Astrocyte (in vitro differentiated cells and primary cell): ENCODE measurements around the gene MARK4. TPM values are rescaled to one million over a fixed set of nuclear protein-coding genes. Genes with fewer than 3 reads are reported as not detected.
A peak's percentile ranks its signal among the peaks of the same experiment; 100 is the strongest.

Experiments
- DNase-seq: peaks from one replicate; pipeline ENCODE4 v3.0.0-alpha.2; 2010; ENCODE audit warnings: low read depth
- FAIRE-seq: peaks from 2 replicates; lab custom pipeline; 2011; peaks lifted over from hg19 to GRCh38; lab: Jason Lieb, UNC
- H2AFZ ChIP-seq: 2 replicates; pipeline ENCODE4 v1.6.0; 2012; ENCODE audit warnings: low read depth, low read length, inconsistent platforms
- H3K27ac ChIP-seq: 2 replicates; pipeline ENCODE4 v1.5.1; 2011; ENCODE audit warnings: low read depth, low read length, inconsistent platforms
- H3K27me3 ChIP-seq: 2 replicates; pipeline ENCODE4 v1.6.0; 2011; ENCODE audit warnings: low read length, inconsistent platforms; ENCODE audit not compliant: insufficient read depth
- H3K36me3 ChIP-seq: 2 replicates; pipeline ENCODE4 v1.5.1; 2011; ENCODE audit warnings: low read length, inconsistent platforms; ENCODE audit not compliant: insufficient read depth
- H3K4me1 ChIP-seq: 2 replicates; pipeline ENCODE4 v1.5.1; 2011; ENCODE audit warnings: low read length, inconsistent platforms; ENCODE audit not compliant: insufficient read depth
- H3K4me2 ChIP-seq: 2 replicates; pipeline ENCODE4 v1.6.0; 2012; ENCODE audit warnings: low read length, inconsistent platforms
- H3K4me3 ChIP-seq: 2 replicates; pipeline ENCODE4 v1.5.1; 2011; ENCODE audit warnings: low read depth, mild to moderate bottlenecking, low read length, inconsistent platforms; ENCODE audit not compliant: insufficient read depth
- H3K79me2 ChIP-seq: 2 replicates; pipeline ENCODE4 v1.6.0; 2012; ENCODE audit warnings: mild to moderate bottlenecking, low read length, inconsistent platforms; ENCODE audit not compliant: insufficient read depth
- H3K9ac ChIP-seq: 2 replicates; pipeline ENCODE4 v1.6.0; 2012; ENCODE audit warnings: mild to moderate bottlenecking, low read length, inconsistent platforms
- H3K9me3 ChIP-seq: 2 replicates; pipeline ENCODE4 v1.5.1; 2012; ENCODE audit warnings: low read depth, mild to moderate bottlenecking, low read length, inconsistent platforms; ENCODE audit not compliant: insufficient read depth
- H4K20me1 ChIP-seq: 2 replicates; pipeline ENCODE4 v1.6.0; 2012; ENCODE audit warnings: low read length, inconsistent platforms; ENCODE audit not compliant: insufficient read depth
- H3K27ac Mint-ChIP-seq: one replicate; pipeline ENCODE4 v1.8.0; 2021; ENCODE audit warnings: mild to moderate bottlenecking, mixed read lengths; ENCODE audit not compliant: unreplicated experiment
- H3K27me3 Mint-ChIP-seq: one replicate; pipeline ENCODE4 v1.8.0; 2021; ENCODE audit warnings: low read depth, mixed read lengths; ENCODE audit not compliant: unreplicated experiment
- H3K36me3 Mint-ChIP-seq: one replicate; pipeline ENCODE4 v1.8.0; 2021; ENCODE audit warnings: low read depth, mixed read lengths; ENCODE audit not compliant: unreplicated experiment
- H3K4me1 Mint-ChIP-seq: one replicate; pipeline ENCODE4 v1.8.0; 2021; ENCODE audit warnings: low read depth, mixed read lengths; ENCODE audit not compliant: unreplicated experiment
- H3K4me3 Mint-ChIP-seq: one replicate; pipeline ENCODE4 v1.8.0; 2021; ENCODE audit warnings: mild to moderate bottlenecking, moderate library complexity, mixed read lengths; ENCODE audit not compliant: unreplicated experiment
- H3K9me3 Mint-ChIP-seq: one replicate; pipeline ENCODE4 v1.8.0; 2021; ENCODE audit warnings: mild to moderate bottlenecking, mixed read lengths; ENCODE audit not compliant: unreplicated experiment
- EZH2 ChIP-seq: IDR thresholded peaks from 2 replicates; pipeline ENCODE4 v1.6.1; 2012; ENCODE audit warnings: mild to moderate bottlenecking, low read length, inconsistent platforms; ENCODE audit not compliant: insufficient read depth
- total RNA-seq: library from RNA; stranded (reverse); gene quantifications from 2 replicates; pipeline ENCODE4 v1.2.1, GENCODE V29; 2021
- TF ChIP-seq, protein P1 (sequence below): IDR thresholded peaks from 2 replicates; pipeline ENCODE4 v1.5.1; 2011; ENCODE audit warnings: low read depth, mild to moderate bottlenecking, inconsistent platforms, low read length, moderate library complexity; ENCODE audit not compliant: insufficient read depth

Gene MARK4
- total RNA-seq, 1 donor from 2014 or later = 61.0 TPM

DNA sequence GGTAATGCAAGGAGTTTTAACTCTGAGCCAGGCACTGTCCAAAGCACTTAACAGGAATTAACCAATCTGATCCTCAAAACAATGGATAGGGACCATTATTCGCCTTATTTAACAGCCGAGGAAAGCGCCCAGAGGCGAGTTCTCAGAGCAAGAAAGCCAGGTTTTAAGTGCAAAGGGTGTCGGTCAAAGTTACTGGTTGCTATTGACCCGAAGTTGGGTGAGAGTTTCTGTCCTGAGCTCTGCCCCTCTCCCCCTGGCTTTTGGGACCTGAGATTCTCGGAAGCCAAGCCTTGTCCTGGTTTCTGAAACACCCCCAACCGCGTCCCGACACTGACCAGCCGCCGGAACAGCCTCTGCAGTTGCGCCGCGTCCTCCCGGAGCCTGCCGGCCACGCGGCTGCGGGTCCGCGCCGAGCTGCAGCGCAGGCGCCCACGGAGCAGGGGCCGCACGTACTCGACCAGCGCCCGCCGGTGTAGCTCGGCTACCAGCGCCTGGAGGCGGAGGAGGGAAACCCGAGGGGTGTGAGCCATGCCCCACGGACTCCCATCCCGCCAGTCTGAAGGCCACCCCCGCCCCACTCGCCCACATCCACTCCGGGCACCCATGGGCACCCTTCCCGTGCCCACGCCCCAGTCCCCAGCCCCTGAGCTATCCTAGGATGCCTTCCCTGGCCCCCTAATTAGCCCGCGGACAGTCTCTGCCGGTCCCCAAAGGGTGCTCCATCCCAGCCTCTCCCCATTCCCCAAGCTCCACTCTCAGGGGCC is 33.7 kb upstream of the MARK4 start:
- no peak overlapping the region for H3K4me3 Mint-ChIP-seq
- H3K79me2 ChIP-seq = no peaks in the 10 kb centered on the region
- H3K9me3 Mint-ChIP-seq = no peaks in the 10 kb centered on the region
- H2AFZ ChIP-seq = peak overlapping the region; percentile 37
- FAIRE-seq = no peak
- TF ChIP-seq, protein P1, sequence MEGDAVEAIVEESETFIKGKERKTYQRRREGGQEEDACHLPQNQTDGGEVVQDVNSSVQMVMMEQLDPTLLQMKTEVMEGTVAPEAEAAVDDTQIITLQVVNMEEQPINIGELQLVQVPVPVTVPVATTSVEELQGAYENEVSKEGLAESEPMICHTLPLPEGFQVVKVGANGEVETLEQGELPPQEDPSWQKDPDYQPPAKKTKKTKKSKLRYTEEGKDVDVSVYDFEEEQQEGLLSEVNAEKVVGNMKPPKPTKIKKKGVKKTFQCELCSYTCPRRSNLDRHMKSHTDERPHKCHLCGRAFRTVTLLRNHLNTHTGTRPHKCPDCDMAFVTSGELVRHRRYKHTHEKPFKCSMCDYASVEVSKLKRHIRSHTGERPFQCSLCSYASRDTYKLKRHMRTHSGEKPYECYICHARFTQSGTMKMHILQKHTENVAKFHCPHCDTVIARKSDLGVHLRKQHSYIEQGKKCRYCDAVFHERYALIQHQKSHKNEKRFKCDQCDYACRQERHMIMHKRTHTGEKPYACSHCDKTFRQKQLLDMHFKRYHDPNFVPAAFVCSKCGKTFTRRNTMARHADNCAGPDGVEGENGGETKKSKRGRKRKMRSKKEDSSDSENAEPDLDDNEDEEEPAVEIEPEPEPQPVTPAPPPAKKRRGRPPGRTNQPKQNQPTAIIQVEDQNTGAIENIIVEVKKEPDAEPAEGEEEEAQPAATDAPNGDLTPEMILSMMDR = no peak
- peak; percentile 92 for TF ChIP-seq EZH2
- H3K4me1 Mint-ChIP-seq = peaks cover 7% of the 10 kb centered on the region
- no peaks in the 10 kb centered on the region for H3K9me3 ChIP-seq
- no peak overlapping the region for H3K9ac ChIP-seq
- no peaks in the 10 kb centered on the region for H3K4me1 ChIP-seq
- DNase-seq = no peak
- no peak overlapping the region for H3K27ac Mint-ChIP-seq
- peaks cover 50% of the 10 kb centered on the region for H3K27me3 Mint-ChIP-seq
- peaks cover 33% of the 10 kb centered on the region for H3K27me3 ChIP-seq
- no peak overlapping the region for H3K4me3 ChIP-seq
- H3K36me3 ChIP-seq = no peaks in the 10 kb centered on the region
- H3K27ac ChIP-seq = no peak overlapping the region
- peak overlapping the region; percentile 73 for H3K4me2 ChIP-seq
- no peaks in the 10 kb centered on the region for H4K20me1 ChIP-seq
- H3K36me3 Mint-ChIP-seq = peaks cover 2% of the 10 kb centered on the region

DNA sequence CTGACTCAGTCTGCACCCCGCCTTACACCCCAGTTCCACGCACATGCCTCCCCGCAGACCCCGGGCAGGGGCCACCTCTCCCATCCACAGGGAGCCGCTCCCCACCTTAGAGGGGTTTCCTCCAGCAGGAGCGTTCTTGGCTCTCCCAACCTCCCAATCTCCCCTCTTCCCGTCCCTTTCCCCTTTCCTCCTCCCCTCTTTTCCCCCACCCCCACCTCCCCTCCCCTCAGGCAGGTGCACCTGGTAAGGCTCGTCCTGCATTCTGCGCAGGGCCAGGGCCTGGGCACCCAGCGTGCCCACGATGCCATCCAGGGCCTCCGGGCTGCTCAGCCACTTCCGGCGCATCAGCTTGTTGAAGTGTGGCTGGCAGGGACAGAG is 33.1 kb upstream of the MARK4 start:
- H3K27ac ChIP-seq = no peak overlapping the region
- H3K4me1 ChIP-seq = no peaks in the 10 kb centered on the region
- H3K4me2 ChIP-seq = no peak overlapping the region
- FAIRE-seq (no peak), DNase-seq (no peak)
- H3K4me1 Mint-ChIP-seq = peaks cover 7% of the 10 kb centered on the region
- H3K27me3 Mint-ChIP-seq = peaks cover 51% of the 10 kb centered on the region
- H2AFZ ChIP-seq = no peak overlapping the region
- no peaks in the 10 kb centered on the region for H3K36me3 ChIP-seq
- no peak overlapping the region for H3K4me3 ChIP-seq
- no peak overlapping the region for H3K9ac ChIP-seq
- peaks cover 2% of the 10 kb centered on the region for H3K36me3 Mint-ChIP-seq
- H4K20me1 ChIP-seq = no peaks in the 10 kb centered on the region
- H3K4me3 Mint-ChIP-seq = no peak overlapping the region
- H3K27me3 ChIP-seq = peaks cover 33% of the 10 kb centered on the region
- no peak overlapping the region for H3K27ac Mint-ChIP-seq
- no peaks in the 10 kb centered on the region for H3K9me3 ChIP-seq
- no peaks in the 10 kb centered on the region for H3K79me2 ChIP-seq
- no peak for TF ChIP-seq EZH2
- TF ChIP-seq, protein P1 = no peak
- H3K9me3 Mint-ChIP-seq = no peaks in the 10 kb centered on the region

DNA sequence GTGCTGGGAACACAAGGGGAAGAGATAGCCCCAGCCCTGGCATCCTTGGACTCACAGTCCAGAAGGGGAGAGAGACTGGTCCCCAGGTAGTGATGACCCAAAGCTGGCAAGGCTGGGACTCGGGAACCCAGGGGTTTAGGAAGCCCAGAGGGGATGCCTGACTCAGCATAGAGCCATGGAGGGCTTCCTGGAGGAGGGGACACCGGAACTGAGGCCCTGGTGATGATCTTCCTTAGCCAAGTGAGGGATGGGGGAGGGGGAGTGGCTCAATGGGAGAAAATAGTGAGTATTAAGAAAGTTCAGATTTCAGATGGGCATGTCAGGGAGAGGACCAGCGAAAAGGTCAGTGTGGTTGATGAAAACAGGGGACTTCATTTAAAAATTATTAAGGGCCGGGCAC is 32.6 kb upstream of the MARK4 start:
- Mint-ChIP-seq H3K9me3 (no peaks in the 10 kb centered on the region), H3K36me3 (peaks cover 1% of the 10 kb centered on the region), H3K27ac (no peak overlapping the region), H3K4me3 (peak overlapping the region; percentile 34), H3K4me1 (peaks cover 7% of the 10 kb centered on the region), H3K27me3 (peaks cover 52% of the 10 kb centered on the region)
- Histone ChIP-seq H3K4me1 (no peaks in the 10 kb centered on the region), H3K9me3 (no peaks in the 10 kb centered on the region), H3K79me2 (no peaks in the 10 kb centered on the region), H3K27ac (no peak overlapping the region), H3K4me2 (no peak overlapping the region), H3K36me3 (no peaks in the 10 kb centered on the region), H3K27me3 (peaks cover 33% of the 10 kb centered on the region), H3K4me3 (no peak overlapping the region), H3K9ac (no peak overlapping the region), H4K20me1 (no peaks in the 10 kb centered on the region), H2AFZ (no peak overlapping the region)
- no peak for FAIRE-seq
- TF ChIP-seq, protein P1 = no peak
- TF ChIP-seq EZH2 = no peak
- no peak for DNase-seq
